AG08396 (cell line): ENCODE data around the gene NUDCD3.
A peak's percentile ranks its signal among the peaks of the same experiment; 100 is the strongest.

Source experiments
- DNase-seq: peaks from one replicate; pipeline ENCODE4 v3.0.0; 2012; ENCODE audit warnings: low spot score, mixed read lengths

Gene NUDCD3

DNA sequence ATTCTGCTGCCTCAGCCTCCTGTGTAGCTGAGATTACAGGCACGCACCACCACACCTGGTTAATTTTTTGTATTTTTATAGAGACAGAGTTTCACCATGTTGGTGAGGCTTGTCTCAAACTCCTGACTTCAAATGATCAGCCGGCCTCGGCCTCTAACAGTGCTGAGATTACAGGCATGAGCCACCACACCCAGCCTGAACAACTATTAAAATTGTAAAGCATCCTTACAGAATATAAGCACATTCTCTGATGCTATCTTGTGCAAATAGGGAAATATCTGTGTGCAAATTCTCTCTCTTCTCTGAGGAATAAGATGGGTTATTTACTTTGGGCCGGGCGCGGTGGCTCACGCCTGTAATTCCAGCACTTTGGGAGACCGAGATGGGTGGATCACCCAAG, 12.5 kb downstream of the NUDCD3 start:
- DNase-seq: no peak

DNA sequence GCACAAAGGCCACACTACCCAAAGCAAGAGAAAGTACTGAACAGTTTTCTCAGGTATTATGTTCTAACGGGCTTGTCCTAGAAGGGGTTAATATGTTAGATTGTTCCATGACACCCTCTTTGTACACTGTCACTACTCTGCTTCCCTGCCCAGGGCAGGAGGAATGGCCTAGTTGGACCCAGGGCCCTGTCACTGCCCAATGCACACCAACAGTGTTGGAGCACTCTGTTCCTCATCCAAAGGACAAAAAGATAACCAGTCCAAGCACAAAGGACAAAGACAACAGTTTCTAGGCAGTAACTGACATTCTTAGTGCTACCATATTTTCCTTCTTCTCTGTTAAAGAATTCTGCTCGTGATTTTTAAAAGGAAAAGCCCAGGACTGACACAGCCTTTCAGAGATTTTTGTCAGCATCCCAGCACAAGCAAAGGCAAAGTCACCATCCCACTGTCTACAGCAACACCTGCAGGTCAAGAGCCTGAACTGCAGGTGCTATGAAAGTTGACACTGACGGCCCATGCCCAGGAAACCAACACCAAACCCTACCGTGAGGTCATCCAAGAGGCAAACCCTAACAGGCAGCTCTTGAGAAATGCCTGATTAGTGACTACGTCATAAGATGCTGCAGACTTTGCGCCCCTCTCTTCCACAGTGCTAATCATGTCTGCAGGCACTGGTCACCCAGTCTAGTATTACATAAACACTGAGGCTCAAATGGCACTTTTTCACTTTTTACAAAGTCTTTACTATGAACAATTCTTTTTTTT, 13.2 kb downstream of the NUDCD3 start:
- peak; percentile 80 for DNase-seq

GRCh38 chr7:44476313-44476712, 14.1 kb downstream of the NUDCD3 start:
- no peak for DNase-seq

GRCh38 chr7:44473295-44473694, 17.2 kb downstream of the NUDCD3 start:
- DNase-seq: no peak

DNA sequence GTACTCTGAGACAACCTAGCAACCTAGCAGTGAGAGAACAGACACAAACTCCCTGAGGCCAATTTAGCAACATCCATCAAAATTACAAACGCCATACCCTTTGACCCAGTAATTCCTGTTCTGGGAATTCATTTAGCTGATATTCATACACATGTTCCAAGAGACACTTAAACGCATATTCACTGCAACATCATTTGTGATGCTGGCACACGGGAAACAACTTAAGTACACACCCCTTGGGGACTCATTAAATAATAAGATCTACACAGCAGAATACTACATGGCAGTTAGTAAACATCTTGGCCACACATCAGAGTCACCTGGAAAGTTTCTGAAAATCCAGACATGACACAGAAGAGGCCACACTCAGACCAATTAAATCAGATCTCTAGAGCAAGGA, 17.6 kb downstream of the NUDCD3 start:
- DNase-seq: no peak

- DNase-seq: no peak
Measured at GRCh38 chr7:44471850-44472249, 18.6 kb downstream of the NUDCD3 start.

- no peak for DNase-seq
Measured at GRCh38 chr7:44471436-44471835, 19.0 kb downstream of the NUDCD3 start.

DNA sequence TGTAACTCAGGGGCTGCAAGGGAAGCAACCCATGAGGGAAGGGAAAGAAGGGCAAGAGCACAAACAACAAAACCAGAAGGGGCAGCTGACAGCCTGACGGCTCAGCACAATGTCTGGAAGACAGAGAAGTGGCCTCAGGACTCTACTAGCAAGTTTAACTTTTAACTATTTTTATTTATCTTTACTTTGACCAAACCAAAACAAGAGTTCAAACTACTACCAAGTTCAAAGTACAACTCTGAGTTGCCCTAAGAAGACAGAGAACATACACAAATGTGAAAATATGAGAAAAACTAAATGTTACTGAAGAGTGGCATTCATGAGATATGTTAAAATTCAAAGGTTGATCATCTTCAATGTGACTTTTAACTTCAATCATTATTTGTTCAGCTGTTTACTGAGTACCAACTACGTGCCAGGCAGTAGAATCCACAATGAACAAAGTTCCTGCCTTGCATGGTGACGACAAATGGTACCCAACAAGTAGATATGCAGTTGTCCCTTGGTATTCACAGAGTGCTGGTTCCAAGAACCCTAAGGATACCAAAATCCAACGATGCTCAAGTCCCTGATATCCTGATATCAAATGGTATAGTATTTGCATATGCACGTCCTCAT, 19.7 kb downstream of the NUDCD3 start:
- no peak for DNase-seq

GRCh38 chr7:44470135-44470479, 20.4 kb downstream of the NUDCD3 start:
- no peak for DNase-seq

GRCh38 chr7:44469461-44470134, 20.9 kb downstream of the NUDCD3 start:
- no peak for DNase-seq

DNA sequence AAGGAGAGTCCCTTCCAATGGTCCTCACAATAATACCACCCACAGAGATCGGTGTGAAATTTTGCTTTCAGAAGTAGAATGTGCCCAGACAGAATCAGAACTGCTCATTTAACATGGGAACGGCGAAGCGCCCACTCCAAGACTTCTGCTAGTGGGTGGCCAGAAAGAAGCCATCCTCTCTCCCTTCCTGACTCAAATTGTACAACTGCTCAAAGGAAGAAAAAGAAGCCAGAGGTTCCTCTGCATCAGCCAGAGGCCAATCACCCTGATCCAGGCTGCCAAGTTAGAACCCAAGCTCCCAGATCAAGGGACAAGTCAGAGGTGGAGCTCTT, 23.3 kb downstream of the NUDCD3 start:
- no peak for DNase-seq

GRCh38 chr7:44466300-44467216, 23.9 kb downstream of the NUDCD3 start:
- DNase-seq: no peak

DNA sequence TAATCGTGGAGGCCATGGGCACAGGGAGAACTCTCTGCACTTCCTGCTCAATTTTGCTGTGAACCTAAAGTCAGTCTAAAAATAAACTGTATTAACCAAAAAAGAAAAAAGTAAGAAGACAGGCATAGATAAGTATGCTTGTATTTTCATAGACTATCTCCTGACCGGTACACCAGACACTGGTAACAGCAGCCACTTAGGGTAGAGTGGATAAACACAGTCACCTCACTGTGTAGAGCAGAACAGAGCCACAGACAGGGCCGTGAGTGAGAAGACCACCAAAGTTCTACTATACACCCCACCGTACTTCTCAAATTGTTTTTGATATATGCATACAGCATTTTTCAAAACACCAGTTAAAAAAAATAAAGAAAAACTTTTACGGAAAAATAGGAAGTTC, 25.0 kb downstream of the NUDCD3 start:
- DNase-seq: no peak

GRCh38 chr7:44463169-44463808, 27.2 kb downstream of the NUDCD3 start:
- no peak for DNase-seq

GRCh38 chr7:44461387-44461786, 29.1 kb downstream of the NUDCD3 start:
- peak; percentile 24 for DNase-seq

DNA sequence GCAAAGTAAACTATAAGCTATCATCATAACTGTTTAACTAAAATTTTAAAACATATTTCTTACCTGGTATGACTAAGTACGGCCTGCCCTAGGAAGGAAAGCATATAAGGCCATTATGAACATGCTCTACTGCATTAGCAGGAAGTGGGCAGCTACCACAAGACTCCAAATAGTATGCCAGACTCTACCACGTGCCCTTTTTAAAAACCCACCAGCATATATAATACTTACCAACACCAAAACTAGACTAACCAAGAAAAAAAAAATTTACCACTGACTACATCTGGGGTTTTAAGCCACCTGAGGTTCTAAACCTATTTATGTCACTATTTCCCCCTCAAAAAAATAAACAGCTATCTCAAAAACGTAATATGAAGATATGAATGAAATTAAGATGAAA, 30.1 kb downstream of the NUDCD3 start:
- DNase-seq: no peak

DNA sequence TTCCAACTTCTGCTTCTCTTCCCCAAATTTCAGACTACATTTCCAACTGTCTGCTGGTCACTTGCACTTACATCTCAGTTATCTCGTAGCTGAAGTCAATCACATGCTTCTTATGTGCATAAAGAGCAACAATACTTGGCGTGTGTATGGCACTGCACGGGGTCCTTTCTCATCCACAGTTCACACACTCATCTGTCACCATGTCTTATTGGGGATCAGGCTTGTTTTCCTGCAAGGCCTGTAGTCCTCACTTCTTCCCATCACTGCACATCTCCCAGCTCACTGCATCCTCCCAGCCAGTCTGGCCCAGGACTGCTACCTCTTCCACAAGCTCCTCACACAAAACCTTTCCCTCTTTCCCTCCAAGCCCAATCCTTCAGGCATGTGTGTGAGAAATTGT, 35.3 kb downstream of the NUDCD3 start:
- no peak for DNase-seq

DNA sequence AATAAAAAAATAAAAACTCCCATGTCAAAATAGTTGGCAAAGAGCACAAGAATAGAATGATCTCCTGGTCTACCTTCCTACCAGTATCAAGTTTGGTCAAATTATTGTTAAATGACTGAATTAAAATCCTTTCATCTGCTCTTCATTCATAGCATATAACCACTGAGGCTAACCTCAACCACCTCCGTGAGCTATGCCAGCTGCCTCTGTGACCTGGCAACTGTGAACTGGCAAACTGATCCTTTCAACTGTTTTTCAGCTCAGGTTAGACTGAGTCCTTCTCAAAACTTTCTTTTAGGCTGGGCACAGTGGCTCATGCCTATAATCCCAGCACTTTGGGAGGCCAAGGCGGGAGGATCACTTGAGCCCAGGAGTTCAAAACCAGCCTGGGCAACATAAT, 36.1 kb downstream of the NUDCD3 start:
- DNase-seq: no peak

DNA sequence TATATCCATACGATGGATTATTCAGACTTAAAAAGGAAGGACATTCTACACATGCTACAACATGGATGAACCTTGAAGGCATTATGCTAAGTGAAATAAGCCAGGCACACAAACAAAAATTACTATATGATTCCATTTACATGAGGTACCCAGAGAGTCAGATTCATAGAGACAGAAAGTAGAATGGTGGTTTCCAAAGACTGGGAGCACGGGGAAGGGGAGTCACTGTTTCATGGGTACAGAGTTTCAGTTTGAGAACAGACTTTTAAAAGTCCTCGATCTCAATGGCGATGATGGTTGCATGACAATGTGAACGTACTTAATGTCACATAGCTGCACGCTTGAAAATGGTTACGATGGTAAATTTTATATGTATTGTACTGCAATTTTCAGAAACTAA, 39.3 kb downstream of the NUDCD3 start:
- DNase-seq: no peak

GRCh38 chr7:44449584-44449928, 40.9 kb downstream of the NUDCD3 start:
- DNase-seq: no peak

DNA sequence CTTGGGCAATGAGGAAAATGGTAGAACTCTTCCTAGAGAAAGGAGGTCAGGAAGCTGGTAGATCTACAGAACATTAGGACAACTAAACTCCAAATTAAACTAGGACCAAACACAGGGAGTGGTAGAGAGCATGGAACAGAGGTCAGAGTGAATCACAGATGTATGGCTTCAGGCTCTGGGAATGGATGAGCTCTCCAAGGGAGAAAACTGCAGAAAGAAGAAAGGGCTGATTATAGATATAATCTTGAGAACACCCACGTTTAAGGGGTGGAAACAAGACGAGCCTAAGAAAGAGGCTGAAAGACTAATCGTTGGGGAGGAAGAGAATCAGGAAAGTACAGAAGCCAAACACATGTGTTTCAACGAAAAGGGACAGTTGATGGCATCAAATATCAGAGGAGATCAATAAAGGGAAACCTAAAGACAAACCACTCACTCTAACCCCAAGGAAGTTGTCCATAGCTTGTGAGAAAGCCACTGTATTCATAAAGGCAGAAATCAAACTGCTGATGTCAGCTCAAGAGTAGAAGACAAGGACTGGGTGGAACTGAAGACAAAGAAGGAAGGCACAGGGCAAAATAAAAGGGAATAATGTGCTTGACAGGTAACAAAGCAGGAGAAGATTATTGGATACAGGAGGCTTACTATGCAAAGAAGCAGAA, 41.4 kb downstream of the NUDCD3 start:
- DNase-seq: no peak
